COLO829 (cell line): Measurements from ENCODE around the gene TBX10.
"Not testable (repeated sequence)": the region's sequence is repeated elsewhere in the genome, so short reads cannot be mapped to it uniquely, and the experiment has no call there.

Experiments
- DNase-seq: peaks from one replicate; pipeline ENCODE4 v3.0.0; 2012; ENCODE audit warnings: low spot score

TBX10 gene

DNA sequence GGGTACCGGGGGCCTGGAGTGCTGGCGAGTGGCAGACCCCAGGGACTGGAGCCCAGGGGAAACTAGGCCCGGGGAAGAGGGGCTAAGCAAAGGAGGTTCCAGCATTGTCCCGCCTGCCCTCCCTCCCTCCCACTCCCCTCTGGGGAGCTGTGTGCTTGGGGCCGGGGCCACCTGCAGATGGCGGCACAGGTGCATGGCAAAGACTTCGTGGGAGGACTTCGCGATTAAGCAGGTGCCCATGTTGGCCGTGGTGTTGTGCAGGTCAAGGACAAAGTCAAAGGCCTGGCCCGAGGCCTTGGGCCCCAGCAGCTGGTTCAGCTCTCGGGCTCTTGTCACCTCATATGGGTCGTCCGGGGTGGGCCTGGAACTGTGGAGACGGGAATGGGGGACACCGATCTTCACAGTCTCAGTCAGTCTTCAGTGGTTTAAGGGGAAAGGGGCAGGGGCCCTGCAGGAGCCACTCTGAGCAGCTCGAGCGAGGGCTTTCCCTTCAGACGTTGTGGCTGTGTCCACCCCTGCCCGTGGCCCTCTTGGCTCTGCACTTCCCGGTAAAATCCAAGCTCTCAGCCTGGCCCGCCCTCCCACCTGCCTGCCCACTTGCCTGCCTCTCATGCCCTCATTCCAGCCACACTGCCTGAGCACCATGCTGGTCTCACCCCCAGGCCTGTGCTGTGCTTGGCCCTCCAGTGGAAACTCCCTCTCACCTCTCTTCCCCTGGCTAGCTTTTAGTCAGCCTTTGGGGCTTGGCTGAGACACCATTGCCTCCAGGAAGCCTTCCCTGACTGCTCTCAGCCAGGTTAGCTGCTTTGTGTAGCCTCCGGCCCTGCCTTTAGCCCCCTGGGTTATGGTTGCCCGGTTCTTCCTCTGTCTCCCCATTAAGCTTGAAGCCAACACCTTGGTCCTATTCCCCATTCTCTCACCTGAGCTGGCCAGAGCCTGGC lies 6.2 kb upstream of the TBX10 start:
- DNase-seq, result no peak

DNA sequence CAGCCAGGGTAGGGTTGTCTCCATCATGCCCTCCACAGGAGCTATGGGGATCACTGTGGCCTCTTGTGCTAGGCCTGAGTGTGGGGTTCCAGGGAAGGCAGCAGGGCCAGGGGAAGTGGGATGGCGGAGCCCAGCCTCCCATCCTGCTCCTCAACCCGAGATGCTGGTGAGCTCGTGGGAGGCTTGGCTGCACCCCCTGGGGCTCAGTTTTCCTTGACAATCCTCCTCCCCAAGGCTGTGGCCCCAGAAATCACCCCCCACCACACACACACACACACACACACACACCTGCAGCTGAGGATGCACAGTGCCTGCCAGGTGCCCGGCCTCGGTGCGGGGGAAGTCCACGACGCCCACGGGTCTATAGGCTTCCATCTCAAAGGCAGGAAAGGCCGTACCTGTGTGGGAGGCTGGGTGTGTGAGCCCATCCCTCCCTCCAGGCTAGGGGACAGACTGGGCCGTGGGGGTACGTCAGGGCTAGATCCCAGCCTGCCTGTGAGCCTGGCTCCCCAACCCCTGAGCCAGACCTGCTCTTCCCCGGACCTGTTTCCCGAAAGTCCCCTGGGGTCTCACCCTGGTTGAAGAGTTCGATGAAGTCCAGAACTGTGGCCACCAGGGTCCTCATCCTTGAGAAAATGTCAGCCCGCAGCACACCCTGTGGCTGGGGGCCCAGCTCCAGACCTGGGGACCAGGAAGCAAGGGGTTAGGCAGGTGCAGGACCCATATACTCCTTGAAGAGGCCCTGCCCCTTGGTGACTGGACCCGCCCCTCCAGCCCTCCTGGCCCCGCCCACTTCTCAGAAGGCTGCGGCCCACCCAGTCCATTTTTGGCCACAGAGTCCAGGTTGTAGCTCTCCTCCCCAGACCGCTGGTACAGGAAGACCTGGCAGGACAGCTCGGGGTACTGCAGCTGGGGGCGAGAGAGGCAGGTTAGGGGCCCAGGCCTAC lies 5.2 kb upstream of the TBX10 start:
- no peak for DNase-seq

DNA sequence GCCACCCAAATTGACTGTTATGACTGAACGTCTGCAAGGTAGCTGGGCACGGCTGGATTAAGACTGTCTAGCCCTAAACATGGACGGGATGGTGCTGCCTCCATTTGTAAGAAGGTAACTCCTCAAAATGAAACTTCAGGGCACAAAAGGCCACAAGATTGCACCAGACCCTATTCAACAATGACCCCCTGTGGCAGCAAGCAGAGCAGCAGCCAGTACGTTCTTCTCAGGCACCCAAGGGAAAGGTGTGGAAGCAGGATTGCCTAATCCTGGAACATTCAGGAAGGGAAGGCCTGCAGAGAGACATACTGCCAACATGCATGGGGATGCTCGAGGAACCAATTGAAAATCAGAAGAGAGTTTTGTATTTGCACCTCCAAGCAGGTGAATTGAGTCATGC lies 4.5 kb upstream of the TBX10 start:
- no peak for DNase-seq

DNA sequence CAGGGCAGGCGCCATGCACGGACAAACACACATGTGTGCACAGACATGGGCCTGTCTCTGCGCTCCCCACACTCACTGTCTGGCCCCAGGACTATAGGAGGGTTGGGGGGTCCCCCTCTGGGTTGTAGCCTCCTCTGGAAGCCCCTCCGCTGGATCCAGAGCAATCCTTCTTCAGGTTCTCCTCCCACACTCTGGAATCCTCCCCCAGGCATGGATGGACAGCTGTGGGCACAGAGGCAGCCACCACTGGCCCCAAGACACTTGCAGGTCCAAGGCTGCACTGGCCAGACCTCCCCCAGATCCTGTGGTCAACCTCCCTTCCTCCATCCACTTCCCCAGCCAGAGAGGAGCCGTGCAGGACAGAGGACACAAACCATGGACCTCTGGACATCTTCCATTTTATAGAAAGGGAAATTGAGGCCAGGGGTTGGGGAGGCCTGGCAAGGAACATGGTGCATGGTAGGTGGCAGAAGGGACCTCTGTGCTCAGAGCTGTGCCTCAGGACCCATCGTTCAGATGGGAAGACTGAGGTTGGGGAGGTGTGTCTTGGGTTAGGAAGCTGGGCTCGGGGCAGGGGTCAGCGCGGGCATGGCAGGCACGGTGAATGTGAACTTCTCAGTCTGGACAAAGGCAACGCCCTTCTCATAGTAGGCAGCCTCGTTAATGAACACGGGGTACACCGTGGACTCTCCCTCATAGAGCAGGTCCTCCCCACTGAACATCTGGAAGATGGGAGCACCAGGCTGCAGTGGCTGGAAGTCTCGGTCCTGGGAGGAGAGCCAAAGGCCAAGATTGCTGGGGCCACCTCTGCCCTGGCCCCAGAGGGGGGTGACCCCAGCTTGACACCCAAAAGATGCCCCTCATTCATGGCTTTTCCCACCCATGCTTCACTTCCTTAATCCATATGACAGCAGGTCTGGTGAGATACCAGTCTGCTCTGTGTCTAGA lies 2.9 kb upstream of the TBX10 start:
- DNase-seq, result no peak

DNA sequence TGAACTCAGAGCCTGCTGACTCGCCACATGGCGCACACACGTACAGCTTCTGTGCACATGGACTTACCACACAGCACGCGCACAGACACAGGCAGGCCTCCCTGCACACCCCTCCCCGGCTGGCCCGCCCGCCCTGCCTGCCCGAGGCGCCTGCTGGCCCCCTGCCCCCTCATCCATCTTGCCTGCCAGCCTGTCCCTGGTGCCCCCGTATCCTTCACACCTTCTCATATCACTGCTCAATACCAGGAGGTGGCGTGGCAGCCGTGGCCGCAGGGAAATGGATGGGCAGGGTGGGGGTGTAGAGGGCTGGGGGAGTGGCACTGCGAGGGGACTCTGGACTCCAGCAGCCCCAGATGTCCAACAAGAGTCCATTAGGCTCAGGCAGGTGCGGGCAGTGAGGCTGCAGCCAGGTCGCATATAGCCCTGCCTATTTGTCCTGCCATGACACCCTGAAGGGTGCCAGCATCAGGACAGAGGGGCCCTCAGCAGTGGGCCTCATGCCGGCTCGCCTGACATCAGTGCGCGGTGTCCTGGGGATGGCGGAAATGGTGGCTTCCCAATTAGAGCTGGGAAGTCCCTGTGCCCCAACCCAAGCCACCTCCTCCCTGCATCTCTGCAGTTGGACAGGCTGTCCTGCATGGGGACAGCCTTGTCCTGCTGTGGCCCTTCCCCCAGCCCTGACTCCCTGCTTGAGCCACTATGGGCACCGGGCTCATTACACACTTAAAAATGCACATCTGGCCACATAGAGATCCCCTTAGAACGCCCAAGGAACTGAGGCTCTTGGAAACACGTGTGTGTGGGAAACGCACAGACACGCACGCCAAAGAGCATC lies 2.0 kb upstream of the TBX10 start:
- no peak for DNase-seq

DNA sequence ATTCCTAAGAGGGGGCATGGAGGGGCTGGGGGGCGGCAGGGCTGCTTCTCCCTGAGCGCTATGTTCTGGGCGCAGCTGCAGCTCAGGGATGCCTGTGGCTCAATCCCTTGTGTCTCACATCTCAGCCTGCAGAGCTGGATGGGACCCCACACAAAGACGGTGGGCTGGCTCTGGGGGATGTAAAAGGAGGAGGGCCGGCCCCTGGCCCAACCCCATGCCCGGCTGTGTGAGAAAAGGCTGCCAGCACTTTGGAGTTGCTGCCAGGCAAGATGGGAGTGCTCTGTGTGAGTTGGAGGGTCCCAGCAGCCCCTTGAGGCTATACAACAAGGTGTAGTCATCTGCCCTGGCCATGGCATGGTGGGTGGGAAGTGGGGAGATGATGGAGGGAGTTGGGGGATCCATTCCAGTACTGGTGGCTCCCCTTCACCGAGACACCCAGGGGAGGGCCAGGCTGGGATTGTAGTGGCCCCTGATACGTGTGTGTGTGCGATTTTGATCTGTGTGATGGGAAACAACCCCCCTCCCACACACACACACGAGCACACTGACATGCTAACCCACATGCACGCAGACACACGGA lies 1.3 kb upstream of the TBX10 start:
- no peak for DNase-seq

DNA sequence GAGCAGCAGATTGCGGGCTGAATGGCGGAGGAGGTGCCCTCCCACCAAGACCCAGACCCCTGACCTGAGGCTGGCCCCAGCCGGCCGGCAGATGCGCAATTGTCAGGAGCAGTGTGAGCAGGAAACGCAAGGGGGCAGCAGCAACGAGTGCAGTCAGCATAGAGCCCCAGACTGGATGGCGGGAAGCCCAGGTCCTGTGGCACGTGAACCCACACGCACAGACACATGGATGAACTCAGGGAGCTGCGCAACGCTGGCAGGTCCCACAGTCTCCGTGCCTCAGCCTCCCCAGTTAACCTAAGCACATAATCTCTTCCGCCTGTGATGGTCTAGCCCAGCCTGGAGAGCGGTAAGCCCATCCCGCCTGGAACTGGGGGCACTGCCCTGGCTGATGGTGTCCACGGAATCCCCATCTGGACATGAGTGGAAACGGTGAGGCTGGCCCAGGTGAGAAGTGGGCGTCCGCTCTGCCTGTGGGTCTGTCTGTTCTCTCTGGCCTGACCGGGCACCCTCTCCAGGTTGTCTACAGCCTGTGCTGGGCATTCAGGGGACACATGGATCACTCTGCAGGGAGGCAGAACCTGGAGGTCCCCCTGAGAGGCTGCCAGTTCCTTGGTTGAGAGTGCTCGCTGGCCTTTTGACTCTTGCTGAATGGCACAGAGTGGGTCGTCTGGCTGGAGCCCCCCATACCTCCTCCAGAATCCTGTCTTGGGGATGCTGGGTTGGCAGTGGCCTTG lies 626 bp upstream of the TBX10 start:
- DNase-seq, result peak; percentile 43

DNA sequence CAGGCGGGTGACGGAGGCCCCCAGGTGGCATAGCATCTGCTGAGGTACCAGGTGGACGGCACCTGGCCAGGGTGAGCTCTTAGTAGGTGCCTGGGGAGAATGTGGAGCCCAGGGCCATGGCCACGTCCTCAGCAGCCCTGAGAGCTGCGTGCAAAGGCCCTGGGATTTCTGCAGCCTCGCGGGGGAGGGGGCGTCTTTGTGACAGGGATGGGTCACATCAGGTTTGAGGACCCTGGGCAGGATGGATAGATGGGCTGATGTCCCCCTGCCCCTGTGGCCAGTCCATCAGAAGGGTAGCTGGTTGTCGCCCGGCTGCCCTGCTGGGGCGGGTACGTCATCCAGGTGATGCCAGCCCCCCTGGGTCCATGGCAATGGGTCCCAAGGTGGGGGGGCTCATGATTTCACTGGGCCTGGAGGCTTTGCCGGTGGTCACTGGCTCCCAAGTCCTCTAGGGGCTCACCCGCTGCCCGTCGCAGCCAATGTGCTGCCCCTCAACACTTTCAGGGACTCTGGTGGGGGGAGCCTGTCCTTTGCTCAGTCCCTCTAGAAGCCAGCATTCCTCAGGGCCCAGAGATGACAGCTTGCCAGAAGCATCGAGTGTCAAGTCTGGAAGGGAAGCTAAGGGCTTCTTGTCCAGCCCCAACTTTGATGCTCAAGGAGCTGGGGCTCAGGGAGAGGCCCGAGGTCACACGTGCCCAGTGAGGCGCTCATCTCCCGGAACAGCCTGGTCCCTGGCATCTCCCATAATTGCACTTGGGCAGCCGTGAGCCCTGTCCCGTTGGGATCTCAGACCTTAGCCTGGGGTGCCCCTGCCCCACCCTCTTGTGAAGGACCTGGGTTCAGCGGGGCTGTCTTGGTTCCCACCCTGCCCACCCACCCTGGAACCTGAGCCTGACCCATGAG lies 777 bp downstream of the TBX10 start:
- DNase-seq, result no peak

DNA sequence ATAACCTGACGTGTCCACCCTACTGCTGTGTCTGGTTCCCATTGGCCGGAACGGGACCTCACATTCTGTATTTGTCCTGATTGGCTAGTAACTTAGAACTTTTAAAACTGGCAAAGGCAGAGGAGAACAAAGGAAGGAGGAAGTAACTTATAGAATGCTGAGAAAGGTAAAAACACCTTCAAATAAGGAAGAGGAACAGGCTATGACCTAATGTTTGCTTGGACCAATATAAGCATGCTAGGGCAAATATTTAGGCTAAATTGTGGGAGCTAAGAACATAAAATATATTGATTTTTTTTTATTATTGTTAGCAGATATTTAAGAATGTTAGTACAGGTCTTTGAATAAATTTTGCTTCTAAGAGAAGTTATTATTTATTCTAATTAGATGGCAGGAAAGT lies 2.1 kb downstream of the TBX10 start:
- not testable (repeated sequence) for DNase-seq

DNA sequence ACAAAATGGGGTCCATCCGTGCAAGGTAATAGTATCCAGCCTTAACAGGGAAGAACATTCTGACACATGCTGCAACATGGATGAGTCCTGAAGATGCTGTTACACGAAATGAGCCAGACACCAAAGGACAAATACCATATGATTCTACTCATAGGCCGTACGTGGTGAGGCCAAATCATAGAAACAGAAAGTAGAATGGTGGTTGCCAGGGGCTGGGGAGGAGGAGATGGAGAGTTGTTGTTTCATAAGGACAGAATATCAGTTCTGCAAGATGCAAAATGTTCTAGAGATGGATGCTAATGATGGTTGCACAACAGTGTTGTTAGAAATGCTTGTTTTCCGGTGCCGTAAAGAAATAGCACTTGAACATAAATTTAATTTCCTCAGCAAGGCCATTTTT lies 2.6 kb downstream of the TBX10 start:
- DNase-seq, result no peak

DNA sequence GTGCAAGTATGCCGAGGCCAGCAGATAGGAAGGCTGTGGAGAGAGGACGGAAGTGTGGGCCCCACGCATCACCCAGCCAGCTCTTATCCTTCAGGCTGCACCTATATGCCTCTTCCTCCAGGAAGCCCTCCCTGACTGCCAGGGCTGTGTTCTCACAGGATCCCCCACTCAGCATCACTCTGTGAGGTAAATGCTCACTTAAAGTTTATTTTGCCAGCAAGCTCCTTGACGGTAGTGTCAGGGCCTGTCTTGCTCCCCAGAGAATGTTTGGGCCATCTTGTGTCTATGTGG lies 4.4 kb downstream of the TBX10 start:
- no peak for DNase-seq

DNA sequence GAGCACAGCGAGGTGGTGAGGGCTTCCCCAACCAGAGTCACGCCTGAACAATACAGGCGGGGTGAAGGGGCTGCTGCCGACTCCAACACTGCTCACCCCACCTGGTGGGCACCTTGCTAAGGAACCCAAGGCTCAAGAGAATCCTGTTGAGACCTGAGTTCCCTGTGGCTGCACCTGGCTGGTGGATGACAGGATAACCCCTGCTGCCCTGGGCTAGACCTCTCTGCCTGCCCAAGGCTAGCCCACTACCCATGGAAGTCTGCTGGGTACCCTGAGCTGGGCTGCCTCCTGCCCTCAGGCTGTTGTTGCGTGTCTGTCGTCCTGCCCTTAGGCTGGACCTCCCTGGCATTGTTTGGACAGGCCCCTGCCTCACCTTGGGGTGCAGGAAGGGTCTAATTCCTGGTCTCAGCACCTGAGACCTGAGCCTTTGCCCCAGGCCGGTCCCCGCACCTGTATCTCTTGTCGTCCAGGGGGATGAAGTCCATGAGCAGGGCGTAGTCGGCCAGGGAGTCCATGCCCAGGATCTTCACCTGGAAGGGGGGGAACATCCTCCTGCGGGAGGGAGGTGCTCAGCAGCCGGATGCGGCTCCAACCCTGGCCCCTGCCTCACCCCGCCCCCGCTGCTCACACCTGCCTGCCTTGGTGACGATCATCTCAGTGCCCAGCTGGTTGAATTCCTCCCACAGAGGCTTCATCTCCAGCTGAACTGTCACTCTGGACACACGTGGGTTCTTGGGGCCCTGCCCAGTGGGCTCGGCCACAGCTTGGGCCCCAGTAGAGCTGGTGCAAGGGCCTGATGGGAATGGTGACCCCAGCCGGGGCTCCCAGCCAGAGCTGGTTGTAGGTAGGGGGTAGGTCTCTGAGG lies 5.0 kb downstream of the TBX10 start:
- DNase-seq, result no peak

DNA sequence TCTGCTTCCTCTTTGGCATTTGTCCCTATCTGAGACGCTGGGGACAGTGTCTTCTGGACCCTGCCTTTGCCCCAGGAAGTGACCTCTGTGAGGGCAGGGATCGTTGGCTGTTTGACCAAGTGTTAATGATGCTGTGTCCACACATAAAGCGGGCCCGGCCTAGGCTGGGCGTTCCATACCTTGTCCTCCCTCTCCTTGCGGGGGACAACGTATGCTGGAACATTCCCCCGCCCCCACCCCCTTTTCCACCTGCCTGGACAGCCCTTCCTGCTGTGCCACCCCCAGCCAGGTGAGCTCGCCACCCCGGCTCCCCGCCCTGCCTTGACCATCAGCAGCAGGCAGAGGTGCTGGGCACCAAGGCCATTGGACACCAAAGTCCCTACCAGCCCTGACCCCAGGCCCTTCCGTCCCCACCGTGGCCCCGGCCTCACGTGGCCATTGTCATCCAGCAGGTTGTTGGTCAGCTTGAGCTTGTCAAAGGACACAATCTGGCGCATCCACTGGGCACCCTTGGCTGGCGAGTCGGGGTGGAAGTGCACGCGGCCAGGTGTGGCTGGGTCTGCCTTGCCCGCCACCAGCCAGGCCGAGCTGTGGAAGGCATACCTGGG lies 5.7 kb downstream of the TBX10 start:
- no peak for DNase-seq

DNA sequence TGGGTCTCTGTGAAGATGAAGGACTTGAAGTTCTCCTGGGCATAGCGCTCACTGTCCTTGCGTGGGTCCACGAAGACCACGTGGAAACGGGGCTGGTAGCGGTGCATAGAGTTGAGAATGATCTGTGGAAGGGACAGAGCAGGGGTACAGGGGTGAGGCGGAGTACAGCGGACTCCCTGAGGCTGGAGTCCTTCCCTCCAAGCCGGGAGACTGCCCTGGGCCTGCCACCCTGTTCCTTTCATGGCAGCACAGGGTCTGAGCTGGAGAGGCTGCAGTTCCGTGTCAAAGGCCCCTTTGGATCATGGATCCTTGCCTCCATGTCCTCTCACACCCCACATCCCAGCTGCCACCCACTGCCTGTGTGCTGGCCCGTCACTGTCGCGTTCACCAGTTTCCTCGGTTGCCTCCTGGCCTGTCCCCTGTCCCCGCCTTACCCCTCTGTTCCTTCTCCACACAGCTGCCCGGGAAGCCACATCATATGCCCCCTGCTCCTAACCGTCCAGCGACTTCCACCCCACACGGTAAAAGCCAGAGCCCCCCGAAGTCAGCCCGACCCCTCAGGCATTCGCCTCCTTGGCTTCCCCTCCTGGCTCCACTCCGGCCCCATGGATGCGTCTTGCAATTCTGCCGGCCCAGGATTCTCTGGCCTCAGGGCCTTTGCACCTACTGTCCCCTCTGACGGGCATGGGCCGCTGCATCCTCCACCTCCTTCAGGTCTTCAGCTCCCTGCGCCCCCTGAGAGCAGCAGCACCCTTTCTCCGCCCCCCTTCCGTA lies 6.4 kb downstream of the TBX10 start:
- no peak for DNase-seq

DNA sequence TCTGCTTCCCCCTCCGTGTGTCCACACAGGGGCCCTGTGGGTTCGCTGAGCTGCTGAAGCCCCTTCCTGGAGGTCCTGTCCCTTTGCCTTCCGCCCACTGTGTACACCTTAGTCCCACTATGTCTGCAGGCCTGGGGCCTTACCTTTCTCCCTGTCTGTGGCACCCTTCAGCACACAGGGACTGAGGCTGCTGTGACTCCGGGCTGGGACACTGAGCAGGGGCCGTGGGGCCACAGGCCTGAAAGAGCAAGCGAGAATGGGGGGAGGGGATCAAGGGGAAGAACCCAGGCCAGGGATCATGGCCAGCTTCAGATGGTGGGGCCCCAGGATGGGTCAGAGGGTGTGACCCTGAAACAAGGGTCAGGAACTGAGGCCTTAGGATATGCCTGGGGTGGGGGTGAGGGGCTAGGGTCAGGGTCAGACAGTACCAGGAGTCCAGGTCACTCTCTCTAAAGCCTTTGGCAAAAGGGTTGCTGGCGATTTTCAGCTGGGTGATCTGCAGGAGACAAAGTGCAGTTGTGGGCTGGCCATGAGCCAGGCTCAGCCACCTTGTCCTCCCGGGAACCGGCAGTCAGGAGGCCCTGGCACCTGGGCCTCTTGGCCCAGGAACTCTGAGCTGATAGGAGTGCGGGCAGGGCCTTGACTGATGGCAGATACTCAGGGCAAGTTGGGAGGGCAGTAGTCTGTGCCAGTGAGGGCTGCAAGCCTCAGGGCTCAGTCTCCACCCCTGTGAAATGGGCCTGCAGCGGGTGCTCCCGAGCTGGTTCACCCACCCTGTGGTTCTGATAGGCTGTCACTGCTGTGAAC lies 7.2 kb downstream of the TBX10 start:
- no peak for DNase-seq

DNA sequence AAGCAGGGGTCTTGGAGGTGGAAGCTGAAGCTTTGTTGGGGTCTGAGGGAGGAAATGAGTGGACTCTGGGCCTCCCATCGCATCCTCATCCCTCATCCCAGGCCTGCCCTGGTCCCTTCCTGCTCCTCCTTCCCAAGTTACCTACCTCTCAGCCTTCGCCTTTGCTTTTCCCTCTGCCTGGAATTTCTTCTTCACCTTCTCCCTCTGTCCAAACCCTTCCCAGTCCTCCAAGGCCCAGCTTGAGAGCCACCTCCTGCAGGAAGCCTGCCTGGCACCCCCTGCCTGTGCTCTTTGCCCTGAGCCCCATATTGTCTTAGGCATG lies 7.7 kb downstream of the TBX10 start:
- no peak for DNase-seq
